ENCODE results near the gene DAAM2.

- no peak for TF ChIP-seq POLR2A (IDR thresholded peaks at IDR 0.05; ENCODE audit: low read depth, low read length)
- no peak for TF ChIP-seq POLR2AphosphoS5 (IDR thresholded peaks at IDR 0.05; ENCODE audit: low read depth, low read length)
- TF ChIP-seq TAF1 (IDR thresholded peaks at IDR 0.05; ENCODE audit: borderline replicate concordance, low read depth, low read length) = no peak
Measured at GRCh38 chr6:39850736-39851297, 58.6 kb downstream of the DAAM2 start.
